Mesodermal cell (in vitro differentiated cells): Measurements from ENCODE around the gene BUB1.
"Not testable (repeated sequence)": the region's sequence is repeated elsewhere in the genome, so short reads cannot be mapped to it uniquely, and the experiment has no call there.

Experiments
- H3K27ac ChIP-seq: 2 replicates; pipeline ENCODE4 v1.7.0; 2013; ENCODE audit warnings: mild to moderate bottlenecking, low read depth, low read length, moderate library complexity; ENCODE audit not compliant: severe bottlenecking
- H3K36me3 ChIP-seq: 2 replicates; pipeline ENCODE4 v1.7.1; 2013; ENCODE audit warnings: mild to moderate bottlenecking, low read length, moderate library complexity; ENCODE audit not compliant: control insufficient read depth, insufficient read depth
- H3K4me1 ChIP-seq: one replicate; pipeline ENCODE4 v1.7.1; 2013; ENCODE audit warnings: mild to moderate bottlenecking, low read length; ENCODE audit not compliant: insufficient read depth, control insufficient read depth, poor library complexity, severe bottlenecking
- H3K4me3 ChIP-seq: 2 replicates; pipeline ENCODE4 v1.7.0; 2013; ENCODE audit warnings: low read length, control low read depth, mild to moderate bottlenecking; ENCODE audit not compliant: insufficient read depth, poor library complexity, severe bottlenecking; ENCODE audit errors: extremely low read depth
- H3K9me3 ChIP-seq: 2 replicates; pipeline ENCODE4 v1.7.1; 2013; ENCODE audit warnings: mild to moderate bottlenecking, low read length, moderate library complexity; ENCODE audit not compliant: control insufficient read depth
- WGBS, 2 experiments: methylation state at CpG; one replicate each; pipeline ENCODE4 v1.1.5; 2013; ENCODE audit warnings: missing lambda C conversion rate in 2 of 2; ENCODE audit not compliant: insufficient coverage in 2 of 2; 5-methylcytosine and 5-hydroxymethylcytosine counted together

Gene BUB1

DNA sequence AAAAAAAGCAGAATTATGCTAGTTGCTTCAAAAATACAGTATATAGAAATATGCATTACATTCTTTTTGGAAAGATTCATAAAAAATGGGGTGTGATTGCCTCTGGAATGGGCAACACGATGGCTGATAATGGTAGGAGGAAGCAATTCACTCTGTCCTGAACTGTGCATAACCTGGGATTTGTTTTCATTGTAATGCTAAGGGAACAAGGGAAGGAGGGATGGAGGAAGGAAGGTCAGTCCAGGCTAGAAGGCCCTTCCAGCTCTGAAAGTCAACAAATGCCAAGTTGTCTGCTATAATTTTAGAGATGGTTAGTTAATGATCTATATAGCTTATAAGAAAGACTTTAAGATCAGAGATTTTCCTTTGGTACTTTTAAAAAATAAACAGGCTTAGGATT is 40.8 kb downstream of the BUB1 start:
- Histone ChIP-seq H3K9me3 (no peaks in the 10 kb centered on the region), H3K36me3 (peaks cover 68% of the 10 kb centered on the region), H3K4me3 (no peak overlapping the region), H3K27ac (no peak overlapping the region), H3K4me1 (no peaks in the 10 kb centered on the region)
- 88% methylated on average over 1 of the region's 1 CpG; no CpG with 5 or more reads in 1 of the 2 experiments for WGBS, 2 experiments

DNA sequence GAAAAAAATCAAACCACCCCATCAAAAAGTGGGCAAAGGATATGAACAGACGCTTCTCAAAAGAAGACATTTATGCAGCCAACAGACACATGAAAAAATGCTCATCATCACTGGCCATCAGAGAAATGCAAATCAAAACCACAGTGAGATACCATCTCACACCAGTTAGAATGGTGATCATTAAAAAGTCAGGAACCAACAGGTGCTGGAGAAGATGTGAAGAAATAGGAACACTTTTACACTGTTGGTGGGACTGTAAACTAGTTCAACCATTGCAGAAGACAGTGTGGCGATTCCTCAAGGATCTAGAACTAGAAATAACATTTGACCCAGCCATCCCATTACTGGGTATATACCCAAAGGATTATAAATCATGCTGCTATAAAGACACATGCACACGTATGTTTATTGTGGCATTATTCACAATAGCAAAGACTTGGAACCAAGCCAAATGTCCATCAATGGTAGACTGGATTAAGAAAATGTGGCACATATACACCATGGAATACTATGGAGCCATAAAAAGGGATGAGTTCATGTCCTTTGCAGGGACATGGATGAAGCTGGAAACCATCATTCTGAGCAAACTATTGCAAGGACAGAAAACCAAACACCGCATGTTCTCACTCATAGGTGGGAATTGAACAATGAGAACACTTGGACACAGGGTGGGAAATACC is 41.8 kb downstream of the BUB1 start:
- H3K9me3 ChIP-seq, H3K4me1 ChIP-seq, H3K4me3 ChIP-seq, H3K27ac ChIP-seq: not testable (repeated sequence)
- 100% methylated on average over 1 of the region's 4 CpGs; no CpG with 5 or more reads in 1 of the 2 experiments for WGBS, 2 experiments
- peaks cover 58% of the 10 kb centered on the region for H3K36me3 ChIP-seq

DNA sequence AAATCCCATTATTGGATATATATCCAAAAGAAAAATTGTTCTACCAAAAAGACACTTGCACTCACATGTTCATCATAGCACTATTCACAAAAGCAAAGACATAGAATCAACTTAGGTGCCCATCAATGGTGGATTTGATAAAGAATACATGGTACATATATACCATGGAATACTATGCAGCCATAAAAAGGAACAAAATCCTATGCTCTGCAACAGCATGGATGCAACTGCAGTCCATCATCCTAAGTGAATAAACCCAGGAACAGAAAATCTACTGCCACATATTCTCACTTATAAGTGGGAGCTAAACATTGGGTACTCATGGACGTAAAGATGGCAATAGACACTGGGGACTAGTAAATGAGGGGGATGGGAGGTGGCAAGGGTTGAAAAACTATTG is 50.5 kb downstream of the BUB1 start:
- no CpG with 5 or more reads among the region's 1 CpG for WGBS, 2 experiments
- not testable (repeated sequence) for H3K4me3 ChIP-seq, H3K27ac ChIP-seq, H3K36me3 ChIP-seq, H3K4me1 ChIP-seq, H3K9me3 ChIP-seq

- not testable (repeated sequence) for H3K4me3 ChIP-seq, H3K36me3 ChIP-seq, H3K9me3 ChIP-seq, H3K27ac ChIP-seq, H3K4me1 ChIP-seq
- WGBS, 2 experiments, result no CpG with 5 or more reads among the region's 9 CpGs
These were observed 58.4 kb downstream of the BUB1 start for GRCh38 chr2:110619326-110619939.

DNA sequence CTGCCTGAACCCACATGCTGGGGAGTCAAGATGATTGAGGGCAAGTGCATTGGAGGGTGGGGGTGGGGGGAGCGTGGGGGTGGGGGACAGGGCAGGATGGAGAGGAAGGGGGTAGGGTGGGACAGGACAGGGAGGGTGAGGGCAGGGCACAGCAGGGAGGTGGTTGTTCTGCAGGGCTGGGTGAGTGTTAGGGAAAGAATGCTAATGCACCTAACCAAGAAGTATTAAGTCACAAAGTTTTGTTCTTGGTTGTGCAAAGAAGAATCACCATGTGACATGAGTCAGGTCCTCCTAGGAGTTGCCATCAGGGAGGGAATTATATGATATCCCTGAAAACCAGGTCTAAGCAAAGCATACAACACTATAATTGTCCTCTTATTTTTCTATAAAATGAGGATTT is 63.9 kb downstream of the BUB1 start:
- WGBS, 2 experiments, result no CpG with 5 or more reads among the region's 1 CpG
- not testable (repeated sequence) for H3K36me3 ChIP-seq, H3K9me3 ChIP-seq, H3K4me1 ChIP-seq, H3K4me3 ChIP-seq, H3K27ac ChIP-seq

- not testable (repeated sequence) for H3K9me3 ChIP-seq, H3K27ac ChIP-seq, H3K36me3 ChIP-seq, H3K4me3 ChIP-seq, H3K4me1 ChIP-seq
- 0% methylated on average over 10 of the region's 94 CpGs; no CpG with 5 or more reads in 1 of the 2 experiments for WGBS, 2 experiments
These were observed 67.1 kb downstream of the BUB1 start for GRCh38 chr2:110610613-110611250.

DNA sequence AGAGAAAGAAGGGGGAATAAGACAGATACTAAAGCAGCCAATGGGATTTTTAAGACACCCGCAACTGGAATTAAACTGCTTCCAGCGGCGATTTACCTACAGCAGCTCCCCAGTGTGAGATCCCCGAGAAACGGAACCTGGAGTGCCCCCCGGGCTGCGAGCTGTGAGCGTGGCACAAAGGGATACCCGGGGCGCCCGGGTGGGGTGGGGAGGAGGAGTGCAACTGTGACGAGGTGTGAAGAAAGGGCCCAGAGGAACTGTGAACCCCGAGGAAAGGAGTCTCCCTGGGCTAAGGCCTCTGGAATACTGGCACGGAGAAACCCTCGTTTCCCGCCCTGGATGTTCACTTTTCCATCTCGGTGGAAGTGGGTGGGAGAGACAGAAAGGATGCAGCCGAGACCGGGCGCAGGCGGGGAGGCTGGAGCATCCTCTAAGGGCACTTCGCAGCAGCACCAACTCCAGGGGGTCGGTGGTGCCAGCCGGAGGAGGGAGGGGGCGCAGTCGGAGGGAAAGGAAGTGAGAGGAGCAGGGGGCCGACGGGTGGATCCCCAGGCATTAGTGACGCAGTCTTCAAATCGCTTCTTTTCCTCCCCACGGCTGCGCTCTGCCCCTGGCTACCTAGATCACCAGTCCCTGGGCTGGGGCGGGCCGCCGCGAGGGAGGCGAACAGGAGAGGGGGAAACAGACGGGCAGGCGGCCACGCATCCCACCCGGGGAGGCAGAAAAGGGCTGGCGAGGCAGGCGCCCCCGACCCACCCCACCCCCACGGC is 67.8 kb downstream of the BUB1 start:
- H3K27ac ChIP-seq, H3K9me3 ChIP-seq, H3K36me3 ChIP-seq, H3K4me1 ChIP-seq: not testable (repeated sequence)
- peak overlapping the region; percentile 2 for H3K4me3 ChIP-seq
- WGBS, 2 experiments, result no CpG with 5 or more reads among the region's 45 CpGs

DNA sequence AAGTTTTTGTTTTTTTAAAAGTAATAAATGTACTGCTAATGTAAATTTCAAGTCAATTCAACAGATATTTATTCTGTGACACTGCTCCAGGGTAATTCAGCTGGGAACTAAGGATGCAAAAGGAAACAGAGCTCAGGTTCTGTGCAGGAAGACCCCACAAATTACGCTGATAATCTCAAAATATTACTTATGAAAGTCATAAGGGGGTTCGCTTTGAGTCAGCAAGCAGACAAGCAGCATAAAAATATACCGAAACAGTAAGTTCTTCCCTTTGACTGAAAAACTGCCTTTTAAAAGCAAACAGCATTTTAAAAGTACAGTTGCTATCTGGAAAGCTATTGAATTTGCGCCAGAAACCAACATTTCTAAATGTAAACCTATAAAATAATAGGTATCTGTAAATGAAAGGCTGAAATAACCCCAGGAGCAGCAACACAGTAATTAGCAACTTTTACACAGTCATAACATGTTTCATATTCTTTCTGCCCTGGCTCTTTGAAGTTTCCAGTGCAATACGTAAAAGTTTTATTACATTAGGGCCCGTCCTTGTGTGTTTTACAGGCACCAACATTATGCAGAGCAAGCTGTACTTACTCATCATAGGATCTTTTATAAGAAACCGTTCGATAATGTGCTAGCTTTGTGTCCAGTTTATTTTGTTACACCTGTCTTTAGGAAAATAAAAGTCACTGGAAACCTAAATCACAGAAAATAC is 68.9 kb downstream of the BUB1 start:
- not testable (repeated sequence) for H3K9me3 ChIP-seq, H3K36me3 ChIP-seq, H3K27ac ChIP-seq, H3K4me3 ChIP-seq, H3K4me1 ChIP-seq
- no CpG with 5 or more reads among the region's 8 CpGs for WGBS, 2 experiments

GRCh38 chr2:110605057-110605456 is 72.8 kb downstream of the BUB1 start:
- 79 to 100% methylated on average over 2 to 4 of the region's 12 CpGs for WGBS, 2 experiments

GRCh38 chr2:110603917-110604591 is 73.8 kb downstream of the BUB1 start:
- WGBS, 2 experiments, result no CpG with 5 or more reads among the region's 8 CpGs
- H3K36me3 ChIP-seq, H3K4me1 ChIP-seq, H3K27ac ChIP-seq, H3K4me3 ChIP-seq, H3K9me3 ChIP-seq: not testable (repeated sequence)

More at GRCh38 chr2:110605057-110605456, 72.8 kb downstream of the BUB1 start:
- not testable (repeated sequence) for H3K36me3 ChIP-seq, H3K4me1 ChIP-seq, H3K9me3 ChIP-seq, H3K4me3 ChIP-seq, H3K27ac ChIP-seq
